Suppressor macrophage (primary cell): ENCODE data around the gene BMI1.

Experiments
- DNase-seq, 4 experiments: peaks; one replicate each; pipeline ENCODE4 v3.0.0-alpha.2; 2020 to 2022

Gene BMI1

DNA sequence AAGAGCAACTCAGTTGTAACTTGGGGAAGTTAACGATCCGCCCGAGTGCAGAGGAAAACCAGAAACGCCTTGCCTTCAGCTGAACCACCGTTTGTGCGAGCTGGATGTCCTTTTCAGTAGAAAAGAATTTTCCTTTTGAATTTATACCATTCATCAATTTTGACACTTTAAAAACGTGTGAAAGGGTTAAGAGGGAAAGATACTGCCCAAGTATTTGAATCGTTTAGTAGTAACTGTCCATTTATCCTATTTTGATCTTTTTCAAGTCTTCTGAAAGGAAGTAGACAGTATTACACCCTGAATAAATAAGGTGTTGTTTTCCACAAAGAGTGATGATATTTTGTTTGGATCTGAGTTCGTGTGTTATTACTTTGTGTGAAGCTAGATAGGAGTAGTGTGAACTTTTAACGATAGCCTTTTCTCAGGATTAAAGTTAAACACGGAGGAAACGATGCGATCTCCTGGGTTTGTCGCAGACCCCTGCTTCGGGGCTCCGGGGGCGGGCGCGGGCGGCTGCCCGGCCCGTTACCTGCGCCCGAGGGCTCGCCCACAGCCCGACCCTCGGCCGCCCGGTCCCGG lies 830 bp upstream of the BMI1 start:
- DNase-seq = peak in 3 of 4 experiments; percentile 43 to 64 (median 54)

DNA sequence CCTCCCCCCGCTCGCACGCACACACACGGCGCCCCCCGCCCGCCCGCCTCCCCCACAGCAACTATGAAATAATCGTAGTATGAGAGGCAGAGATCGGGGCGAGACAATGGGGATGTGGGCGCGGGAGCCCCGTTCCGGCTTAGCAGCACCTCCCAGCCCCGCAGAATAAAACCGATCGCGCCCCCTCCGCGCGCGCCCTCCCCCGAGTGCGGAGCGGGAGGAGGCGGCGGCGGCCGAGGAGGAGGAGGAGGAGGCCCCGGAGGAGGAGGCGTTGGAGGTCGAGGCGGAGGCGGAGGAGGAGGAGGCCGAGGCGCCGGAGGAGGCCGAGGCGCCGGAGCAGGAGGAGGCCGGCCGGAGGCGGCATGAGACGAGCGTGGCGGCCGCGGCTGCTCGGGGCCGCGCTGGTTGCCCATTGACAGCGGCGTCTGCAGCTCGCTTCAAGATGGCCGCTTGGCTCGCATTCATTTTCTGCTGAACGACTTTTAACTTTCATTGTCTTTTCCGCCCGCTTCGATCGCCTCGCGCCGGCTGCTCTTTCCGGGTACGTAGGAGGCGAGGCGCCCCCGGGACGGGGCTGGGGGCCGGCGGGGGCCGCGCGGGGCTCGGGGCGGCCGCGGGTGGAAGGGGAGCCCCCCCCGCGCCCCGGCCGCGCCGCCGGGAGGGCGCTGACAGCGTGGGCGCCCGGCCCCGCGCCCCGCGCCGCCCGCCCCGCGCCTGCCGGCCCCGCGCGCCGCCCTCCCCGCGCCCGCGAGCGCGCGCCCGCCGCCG lies 441 bp downstream of the BMI1 start:
- DNase-seq = peak; percentile 65 to 83 (median 74)

DNA sequence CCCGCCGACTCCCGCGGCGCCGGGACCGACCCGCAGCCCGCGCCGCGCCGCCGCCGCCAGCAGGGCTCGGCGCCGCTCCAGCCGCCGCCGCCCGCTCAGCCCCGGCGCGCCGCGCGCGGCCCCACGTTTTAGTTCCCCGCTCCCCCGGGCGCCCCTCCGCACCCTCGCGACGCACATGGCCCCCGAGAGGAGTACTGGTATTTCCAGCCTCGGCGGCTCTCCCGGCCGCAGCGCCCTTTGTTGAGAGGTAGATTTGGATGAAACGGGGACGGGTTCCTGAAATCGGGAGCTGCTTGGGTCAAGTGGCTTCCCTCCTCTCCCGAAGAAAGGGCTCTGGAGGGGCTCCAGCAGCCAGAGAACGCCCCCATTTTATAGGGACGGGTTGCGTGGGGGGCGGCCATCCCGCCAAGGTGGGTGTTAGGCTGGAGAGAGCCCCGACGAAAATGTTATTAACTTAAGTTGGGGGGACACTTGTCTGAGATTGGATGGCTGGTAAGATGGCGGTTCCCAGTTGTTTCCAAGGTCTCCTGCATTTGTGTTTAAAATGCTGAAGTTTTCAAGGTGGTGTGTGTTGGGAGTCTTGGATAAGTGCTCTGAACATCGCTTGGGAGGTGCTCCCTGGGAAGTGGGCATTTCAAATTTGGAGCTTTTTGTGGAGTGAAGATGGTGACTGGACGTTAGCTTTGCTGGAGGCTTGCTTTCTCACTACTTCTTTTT lies 1.2 kb downstream of the BMI1 start:
- peak in 3 of 4 experiments; percentile 32 to 73 (median 61) for DNase-seq

DNA sequence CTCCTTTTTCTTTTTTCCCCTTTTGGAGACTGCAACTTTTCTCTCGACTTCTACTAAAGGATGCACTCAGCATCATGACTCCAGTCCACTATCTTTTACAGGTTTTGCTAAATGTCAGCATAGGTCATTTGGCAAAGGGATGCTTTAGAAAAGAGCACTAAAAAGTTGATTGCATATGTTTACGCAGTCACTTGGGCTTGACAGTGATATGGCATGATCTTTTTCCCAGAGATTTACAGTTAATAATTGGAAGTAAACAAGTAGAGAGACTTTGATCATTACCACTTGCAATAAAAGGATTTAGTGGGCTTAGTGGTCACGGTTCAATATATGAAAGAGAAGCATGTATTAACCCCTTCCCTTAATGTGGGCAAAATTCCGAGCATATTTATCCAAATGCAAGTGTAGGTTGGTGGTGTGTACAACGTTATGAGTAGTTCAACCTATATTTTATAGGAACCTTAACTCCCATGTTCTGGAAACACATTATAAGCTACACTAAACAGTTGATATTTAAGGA lies 1.8 kb downstream of the BMI1 start:
- DNase-seq = no peak

DNA sequence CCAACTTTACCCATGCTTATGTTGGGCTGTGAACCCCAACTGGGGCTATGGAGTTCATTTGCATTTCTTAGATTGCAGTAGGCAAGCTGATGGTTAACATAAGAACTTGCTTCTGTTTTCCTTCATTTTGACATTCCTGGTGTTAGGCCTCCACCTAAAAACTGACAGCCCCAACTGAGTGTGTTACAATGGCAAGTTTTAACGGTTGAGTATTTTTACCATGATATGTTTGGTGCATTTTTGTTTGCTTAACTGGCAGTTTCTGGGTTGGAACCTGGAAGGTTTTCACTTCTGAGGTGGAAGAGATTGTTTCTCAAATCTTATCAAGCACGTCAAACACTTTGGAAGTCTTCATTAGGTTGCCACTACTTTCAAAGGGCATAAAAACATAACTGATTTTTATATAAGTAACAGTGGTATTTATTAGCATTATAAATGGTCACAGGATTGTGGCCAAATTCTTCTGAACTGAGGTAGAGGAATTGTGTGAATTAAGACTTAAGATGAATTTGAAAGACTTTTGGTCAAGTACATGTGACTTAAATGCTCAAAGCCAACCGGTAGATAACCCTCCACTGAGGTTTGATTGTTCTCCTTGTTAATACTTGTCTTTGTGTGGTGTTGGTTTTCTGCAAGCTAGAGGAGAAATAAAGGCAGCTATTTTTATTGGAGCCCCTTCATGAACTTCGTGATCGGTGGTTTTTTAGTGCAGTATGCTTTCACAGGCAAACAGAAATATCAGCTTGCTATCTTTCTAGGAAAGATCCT lies 2.8 kb downstream of the BMI1 start:
- DNase-seq = no peak

DNA sequence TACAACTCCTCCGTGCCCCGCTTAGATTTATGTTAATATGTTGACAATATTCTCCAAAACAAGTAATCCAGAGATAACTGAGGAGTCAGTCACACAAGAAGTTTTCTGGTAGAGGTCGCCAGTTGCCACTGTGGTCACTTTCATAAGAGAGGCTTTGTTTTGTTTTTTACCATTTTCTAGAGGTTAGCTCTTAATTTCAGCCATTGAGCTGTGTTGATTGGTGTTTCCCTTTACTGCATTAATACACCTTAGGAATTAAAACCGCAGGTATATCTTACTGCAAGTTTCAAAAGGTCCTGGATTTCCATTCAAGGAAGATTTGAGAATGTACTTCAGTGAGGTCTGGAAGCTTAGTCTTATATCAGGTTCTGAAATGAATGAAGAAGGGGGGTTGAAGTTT lies 3.5 kb downstream of the BMI1 start:
- no peak for DNase-seq

DNA sequence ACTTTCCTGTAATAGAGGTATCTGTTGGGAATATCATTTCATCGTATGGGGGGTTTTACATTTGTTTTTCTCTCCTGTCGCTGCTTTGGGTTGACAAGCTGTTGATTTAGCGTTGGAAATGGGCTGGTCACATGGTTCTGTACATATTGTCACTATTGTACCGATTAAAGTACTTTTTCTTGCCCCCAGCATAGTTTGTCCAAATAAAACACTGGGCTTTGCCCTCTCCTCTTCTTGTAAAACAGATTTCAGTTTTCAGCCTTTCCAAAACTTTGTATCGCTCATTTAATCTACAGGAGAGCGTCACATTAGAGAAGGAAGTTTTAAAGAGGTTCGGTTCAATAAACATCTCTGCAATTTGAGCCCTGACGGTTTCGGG lies 4.0 kb downstream of the BMI1 start:
- DNase-seq = no peak

DNA sequence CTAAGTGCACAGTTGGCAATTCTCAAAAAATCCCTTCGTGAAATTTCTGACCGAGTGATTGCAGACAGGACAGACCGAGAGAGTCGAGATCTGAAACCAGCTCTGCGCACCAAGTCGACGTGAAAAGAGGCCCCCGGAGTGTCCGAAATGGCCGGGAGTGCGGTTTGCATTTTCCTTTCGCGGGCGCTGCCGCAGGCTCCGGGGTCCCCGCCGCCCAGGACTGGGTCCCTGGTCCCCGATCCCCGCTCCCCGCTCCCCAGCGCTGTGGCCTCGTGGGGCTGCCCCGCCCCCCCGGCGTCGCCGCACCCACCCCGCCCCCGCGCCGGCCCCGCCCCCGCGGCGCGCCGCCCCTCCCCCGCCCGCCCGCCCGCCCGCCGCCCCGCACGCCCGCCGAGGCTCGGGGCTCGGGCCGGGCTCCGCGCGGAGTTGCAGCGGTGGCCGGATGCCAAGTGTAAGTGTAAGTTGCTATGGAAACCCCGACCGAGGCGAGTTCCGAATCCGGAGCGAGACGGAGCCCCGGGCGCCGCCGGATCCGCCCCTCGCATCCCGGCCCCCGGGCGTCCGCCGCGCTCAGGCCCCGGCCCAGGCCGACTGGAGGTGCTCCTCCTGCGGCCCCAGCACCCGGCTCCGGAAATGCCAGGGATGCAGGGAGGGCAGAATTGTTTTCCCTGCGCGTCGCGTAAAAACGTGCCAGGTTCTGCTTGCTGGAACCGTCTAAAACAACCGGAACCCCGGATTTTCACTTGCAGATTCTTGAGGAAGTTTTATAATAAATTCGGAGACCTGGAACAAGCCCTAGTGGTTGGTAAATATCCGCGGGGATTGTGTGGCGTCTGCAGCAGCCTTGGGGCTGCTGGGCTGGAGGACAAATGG lies 4.6 kb downstream of the BMI1 start:
- peak; percentile 57 to 80 (median 74) for DNase-seq

DNA sequence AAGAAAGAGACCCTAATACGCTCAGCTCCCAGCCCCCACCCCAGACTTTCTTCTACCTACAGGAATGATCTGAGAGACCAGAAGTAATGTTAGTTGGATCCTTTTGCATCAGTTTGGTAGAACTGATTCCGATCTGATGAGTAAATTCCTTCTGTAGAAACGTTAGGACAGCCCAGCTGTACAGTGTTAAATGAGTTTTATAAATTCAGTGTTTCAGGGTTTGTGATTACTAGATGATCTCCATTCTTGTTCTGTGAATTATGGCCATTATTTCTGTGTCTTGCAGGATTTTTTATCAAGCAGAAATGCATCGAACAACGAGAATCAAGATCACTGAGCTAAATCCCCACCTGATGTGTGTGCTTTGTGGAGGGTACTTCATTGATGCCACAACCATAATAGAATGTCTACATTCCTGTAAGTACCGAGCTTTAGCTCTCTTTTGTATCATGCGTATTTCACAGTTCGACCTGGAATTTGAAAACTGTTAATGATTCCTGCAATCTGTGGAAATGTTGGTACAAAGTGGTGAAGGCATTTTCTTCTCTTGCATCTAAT lies 5.3 kb downstream of the BMI1 start:
- DNase-seq = no peak

DNA sequence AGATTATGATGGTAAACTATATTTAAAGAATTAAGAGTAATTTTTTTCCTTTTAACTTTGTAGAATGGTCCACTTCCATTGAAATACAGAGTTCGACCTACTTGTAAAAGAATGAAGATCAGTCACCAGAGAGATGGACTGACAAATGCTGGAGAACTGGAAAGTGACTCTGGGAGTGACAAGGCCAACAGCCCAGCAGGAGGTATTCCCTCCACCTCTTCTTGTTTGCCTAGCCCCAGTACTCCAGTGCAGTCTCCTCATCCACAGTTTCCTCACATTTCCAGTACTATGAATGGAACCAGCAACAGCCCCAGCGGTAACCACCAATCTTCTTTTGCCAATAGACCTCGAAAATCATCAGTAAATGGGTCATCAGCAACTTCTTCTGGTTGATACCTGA lies 8.3 kb downstream of the BMI1 start:
- no peak for DNase-seq

DNA sequence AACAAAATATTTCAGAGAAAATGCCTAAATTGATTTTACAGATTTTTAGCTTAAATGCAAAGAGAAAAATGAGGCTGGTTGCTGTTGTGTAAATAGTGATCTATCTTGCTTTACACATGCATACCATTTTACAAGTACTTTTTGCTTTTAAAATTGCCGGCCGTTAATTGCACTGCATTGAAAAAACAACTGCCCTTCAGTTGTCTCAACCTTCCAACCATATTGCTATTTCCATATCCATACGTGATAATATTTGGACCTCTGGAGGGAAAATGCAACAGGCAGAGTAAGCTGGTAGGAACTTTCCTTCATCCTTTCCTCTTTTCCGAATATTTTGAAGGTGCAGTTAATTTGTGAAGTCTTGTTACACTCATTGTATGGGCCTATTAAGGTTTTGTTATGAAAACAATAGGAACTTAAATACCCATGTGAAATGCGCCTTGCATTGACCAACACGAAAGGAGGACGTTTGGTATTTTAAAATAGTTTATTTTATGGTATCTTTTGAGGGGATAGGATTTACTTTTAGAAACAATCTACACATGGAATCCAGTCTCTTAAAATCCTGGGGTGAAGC lies 11.3 kb downstream of the BMI1 start:
- no peak for DNase-seq

DNA sequence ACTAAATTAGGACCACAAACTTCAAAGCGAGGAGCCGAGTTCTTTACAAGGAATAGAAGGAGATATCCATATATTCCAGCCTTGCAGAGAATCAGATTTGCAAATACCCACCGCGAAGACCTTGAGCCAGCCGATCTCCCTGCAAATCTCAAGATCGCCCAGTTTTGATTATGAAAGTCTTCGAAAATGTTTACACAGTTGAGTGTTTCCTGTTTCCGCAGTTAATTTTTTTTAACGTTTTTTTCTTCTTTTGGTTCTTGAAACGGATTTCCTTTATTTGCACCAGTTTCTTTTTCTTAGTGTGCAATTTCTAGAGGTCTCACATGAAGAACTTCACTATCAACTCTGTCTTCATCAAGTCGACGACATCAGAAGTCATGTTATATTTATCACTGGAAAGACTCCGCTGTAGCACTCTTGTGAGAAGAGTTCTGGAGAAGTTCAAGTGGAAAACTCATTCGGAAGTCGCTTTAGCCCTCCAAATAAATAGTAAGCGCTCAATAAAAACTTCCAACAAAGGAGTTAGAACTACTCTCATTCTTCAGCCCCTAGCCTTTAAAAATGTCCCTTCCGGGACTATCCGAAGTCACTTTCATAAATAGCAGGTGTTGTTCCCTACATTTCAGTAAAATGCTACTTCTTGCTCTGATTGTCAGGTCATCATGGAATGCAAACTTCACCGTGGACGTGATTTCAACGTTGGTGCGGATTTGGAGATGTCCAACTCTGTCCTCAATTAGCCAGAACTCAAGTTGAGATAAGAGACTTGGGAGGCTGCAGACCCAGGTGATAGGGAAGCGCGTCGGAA lies 12.5 kb downstream of the BMI1 start:
- peak in 2 of 4 experiments; percentile 34 to 52 for DNase-seq

DNA sequence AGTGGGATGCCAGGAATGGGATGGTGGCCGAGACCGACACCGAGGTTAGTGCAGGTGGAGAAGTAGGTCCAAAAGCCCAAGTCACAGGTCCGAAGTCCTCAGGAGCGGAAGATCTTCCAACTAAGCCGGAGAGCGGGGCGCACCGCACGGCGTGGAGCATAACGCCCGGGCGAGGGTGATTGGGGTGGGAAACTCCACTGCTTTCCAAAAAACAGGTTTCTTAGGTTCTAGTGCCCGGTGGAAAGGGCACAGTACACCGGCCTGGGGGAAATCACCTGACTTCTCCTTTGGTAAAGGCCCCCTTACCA lies 13.0 kb downstream of the BMI1 start:
- no peak for DNase-seq

DNA sequence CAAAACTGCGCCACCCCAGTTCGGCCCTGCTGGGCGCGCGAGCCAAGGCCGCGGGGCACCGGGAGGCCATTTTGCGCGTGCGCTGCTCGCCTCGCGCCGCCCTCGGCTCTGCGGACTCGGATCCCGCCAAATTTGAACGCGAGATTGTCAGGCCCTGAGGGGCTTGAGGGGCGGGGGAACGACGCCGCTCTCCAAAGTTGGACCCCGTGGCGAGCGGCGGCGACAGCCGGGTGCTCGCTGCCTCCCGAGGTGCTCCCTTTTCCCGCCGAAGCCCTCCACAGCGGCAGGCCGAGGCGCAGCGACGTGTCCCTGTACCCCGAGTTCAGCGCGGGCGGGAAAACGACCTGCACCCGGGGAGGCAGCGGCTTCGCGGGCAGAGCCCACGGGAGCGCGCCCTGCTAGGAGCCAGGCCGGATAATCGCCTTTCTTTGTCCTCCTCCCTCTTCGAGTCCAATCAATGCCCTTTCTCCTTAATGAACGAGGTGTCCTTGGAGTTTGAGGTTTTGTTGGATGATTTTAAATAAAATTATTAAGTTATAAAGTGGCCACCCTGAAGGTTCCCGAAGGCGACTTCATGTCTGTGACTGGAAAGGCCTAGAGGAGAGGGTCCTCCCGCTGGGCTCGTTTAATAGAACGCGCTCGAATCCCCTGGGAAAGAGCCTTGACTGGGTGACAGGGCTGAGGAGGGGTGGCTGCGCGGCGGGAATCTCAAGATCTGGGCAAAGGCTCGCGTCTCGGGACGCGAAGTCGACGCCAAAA lies 13.7 kb downstream of the BMI1 start:
- DNase-seq = peak in 2 of 4 experiments; percentile 13 to 41

DNA sequence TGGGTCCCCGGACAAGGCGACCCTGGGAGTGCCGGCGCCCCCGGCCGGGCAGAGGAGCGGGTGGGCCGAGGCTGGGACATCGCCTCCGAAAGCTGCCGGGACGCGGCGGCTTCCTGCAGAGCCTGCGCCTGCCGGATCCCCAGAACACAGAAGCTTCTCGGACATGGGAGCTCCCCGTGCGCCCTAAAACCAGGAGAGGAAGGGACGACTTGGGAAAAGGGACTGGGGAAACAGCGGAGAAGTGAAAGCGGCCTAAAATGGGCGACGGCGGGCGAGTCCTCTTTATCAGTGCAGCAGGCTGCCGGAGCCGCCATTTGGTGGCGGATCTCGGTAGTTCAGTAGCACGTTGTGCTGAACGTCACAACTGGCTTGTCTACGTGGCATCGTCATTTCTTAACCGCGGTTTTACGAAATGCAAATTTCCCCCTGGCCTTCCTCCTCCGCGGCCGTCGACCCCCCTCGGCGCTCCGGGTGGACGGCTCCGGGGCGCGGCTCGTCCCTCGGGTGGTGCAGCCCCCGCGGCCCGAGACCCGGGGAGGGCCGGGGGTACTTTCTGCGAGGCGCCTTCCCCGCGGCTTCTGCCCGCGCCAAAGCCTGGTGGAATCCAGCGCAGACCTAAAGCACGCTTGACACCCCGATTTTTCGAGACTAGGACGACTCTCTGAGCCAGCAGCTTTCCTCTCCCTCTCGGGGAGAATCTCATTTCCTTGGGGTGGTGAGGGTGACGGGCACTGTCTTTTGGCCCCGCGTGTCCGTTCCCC lies 14.5 kb downstream of the BMI1 start:
- peak; percentile 71 to 79 (median 74) for DNase-seq

DNA sequence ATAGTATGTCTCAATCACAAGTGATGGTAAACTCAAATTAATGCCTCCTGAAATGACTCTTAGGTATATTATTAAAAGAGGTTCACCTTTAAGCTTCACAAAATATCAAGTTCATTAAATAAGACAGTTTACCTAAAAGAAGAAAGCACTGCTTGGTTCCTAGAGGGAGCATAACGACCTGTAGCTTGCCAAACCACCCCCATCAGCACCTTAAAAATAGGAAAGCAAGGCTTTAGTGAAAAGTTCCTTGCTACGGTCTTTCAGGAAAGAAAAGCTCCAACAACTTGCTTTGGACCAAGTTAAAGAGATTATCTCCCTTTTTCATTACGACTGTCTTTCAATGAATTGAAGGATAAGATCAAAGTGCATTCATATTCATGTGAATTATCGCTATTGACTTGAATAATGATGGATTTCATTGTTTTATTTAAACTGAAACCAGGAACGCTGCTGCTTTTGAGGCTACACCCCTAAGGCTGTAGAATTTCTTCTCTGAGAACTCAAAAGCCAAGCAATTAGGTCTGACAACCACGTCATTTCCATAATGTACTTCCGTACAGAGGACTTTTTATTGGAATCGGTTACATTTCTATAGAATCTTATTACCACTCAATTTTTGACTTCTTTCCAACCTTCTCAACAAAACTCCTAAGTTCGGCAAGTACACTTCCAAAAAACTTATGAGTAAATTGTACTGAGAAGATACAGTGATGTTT lies 17.4 kb downstream of the BMI1 start:
- DNase-seq = peak in 1 of 4 experiments; percentile 17

DNA sequence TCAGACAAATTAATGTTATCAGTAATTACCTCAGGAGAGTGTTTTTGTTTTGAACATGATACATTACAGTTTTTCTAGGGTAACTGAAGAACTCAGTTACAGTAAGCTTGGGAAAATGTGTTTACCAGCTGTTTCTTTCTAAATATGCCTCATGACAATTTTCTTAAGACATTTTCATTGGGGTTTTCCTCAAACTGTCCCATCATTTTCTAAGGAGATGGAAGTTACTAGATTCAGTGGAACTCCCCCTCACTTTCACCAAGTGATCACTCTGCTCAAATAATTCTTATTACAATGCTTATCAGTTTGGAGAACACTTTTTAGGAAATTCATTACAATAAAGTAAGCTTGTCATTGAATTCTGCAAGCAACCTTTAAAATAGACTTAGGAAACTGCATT lies 18.0 kb downstream of the BMI1 start:
- DNase-seq = no peak

DNA sequence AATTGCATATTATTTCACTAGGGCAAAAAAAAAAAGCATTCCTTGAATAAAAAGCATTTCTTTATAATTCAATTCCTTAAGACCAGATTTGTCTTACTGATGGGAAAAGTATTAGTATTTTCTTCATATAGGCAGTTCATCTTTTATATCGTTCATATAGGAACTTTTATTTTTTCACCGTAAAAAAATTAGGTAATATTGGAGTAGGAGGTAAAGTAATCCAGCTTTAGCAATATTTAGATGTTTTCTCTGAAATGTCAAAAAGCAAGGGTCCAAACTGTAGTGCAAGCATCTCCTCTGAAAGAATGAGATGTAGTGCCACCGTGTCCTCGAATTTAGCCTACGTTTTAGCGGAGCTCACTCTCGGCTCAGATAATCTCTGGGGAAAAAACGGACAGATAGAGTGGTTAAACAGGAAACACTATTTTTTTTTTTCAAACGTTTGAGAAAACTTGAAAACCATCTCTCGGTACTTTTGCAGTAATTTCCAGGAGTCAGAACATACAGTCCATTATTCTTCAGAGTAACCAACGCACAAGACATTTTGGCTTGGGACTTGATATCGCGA lies 18.9 kb downstream of the BMI1 start:
- no peak for DNase-seq
